Measurements from ENCODE around the gene SLC26A1. TPM values are rescaled to one million over a fixed set of nuclear protein-coding genes. Genes with fewer than 3 reads are reported as not detected.

SLC26A1 gene
- total RNA-seq, 2 donors from 2014 or later = 0.27 to 0.34 TPM

DNA sequence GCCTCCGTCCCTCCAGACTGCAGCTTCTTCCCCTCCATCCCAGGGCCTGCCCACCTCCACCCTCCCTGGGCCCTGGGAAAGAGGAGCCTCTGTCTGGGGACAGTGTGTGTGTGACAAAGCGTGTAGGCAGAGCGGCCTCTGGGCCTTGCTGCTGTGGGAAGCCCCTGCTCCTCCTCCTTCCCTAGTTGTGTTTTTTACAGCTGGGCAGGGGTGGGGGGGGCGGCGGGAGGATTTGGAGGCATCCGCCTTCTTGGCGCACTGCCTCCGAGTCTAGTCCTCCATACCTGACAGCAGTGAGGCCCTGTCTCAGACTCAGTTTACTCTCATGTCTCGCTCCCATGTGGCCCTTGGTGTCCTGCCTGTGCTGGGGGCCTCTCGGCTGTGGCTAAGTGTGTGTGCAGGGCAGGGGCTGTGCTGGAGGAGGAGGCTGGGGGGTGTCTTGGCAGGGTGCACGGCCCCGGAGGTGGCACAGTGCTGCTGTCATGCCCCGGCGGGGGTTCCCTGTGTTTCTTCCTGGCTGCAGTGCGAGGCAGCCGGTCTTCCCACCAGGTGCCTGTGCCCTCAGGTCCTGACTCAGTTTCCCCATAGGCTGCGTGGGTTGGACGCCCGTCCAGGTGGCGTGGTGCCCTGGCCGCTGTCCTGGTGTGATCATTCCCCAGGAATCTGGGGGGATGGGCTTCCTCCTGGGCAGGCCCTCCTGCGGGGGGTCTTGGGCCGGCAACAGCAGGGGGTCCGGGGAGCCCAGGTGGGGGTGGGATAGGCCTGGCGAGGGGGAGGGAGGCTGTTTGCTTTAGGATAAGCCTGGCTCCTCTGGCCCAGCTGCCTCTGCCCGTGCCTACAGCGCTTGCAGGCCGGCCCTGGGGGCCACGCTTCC is 25.2 kb upstream of the SLC26A1 start:
- no peak for TF ChIP-seq POLR2A (IDR thresholded peaks at IDR 0.05)
- no peak for DNase-seq (ENCODE audit: low spot score)
- Histone ChIP-seq H3K36me3 (no peaks in the 10 kb centered on the region), H3K27ac (no peak overlapping the region), H3K4me1 (replicated peaks) (no peaks in the 10 kb centered on the region), H3K9me3 (no peaks in the 10 kb centered on the region), H3K4me3 (no peak overlapping the region), H3K27me3 (replicated peaks; ENCODE audit: insufficient read depth) (no peaks in the 10 kb centered on the region)
- 71% methylated on average over 28 of the region's 29 CpGs for WGBS
- intact Hi-C loops (cut with DNase I) = no loop called here

DNA sequence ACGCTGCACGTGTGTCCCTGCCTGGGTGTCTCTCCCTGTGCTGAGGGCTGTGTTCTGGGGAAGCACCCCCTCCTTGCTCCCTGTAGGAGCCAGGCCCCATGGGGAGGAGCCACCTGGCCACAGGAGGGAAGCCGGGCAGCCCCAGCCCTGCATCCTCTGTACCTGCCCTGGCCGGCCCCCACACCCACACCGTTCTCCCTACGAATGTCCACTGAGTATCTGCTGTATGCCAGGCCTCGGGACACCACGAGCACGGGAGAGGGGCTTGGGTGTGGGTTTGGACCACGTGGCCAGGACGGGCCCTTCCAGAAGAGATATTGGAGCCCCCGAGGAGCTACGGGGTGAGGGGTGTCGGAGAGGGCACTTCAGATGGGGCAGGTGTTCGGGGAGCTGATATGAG is 24.5 kb upstream of the SLC26A1 start:
- TF ChIP-seq, protein P1, sequence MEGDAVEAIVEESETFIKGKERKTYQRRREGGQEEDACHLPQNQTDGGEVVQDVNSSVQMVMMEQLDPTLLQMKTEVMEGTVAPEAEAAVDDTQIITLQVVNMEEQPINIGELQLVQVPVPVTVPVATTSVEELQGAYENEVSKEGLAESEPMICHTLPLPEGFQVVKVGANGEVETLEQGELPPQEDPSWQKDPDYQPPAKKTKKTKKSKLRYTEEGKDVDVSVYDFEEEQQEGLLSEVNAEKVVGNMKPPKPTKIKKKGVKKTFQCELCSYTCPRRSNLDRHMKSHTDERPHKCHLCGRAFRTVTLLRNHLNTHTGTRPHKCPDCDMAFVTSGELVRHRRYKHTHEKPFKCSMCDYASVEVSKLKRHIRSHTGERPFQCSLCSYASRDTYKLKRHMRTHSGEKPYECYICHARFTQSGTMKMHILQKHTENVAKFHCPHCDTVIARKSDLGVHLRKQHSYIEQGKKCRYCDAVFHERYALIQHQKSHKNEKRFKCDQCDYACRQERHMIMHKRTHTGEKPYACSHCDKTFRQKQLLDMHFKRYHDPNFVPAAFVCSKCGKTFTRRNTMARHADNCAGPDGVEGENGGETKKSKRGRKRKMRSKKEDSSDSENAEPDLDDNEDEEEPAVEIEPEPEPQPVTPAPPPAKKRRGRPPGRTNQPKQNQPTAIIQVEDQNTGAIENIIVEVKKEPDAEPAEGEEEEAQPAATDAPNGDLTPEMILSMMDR (IDR thresholded peaks at IDR 0.05) = no peak
- TF ChIP-seq POLR2A (IDR thresholded peaks at IDR 0.05) (no peak), POLR2AphosphoS5 (IDR thresholded peaks at IDR 0.05) (no peak)
- Histone ChIP-seq H3K27ac (no peak overlapping the region), H3K4me3 (no peak overlapping the region), H3K4me1 (replicated peaks) (no peaks in the 10 kb centered on the region), H3K9me3 (no peaks in the 10 kb centered on the region), H3K27me3 (replicated peaks; ENCODE audit: insufficient read depth) (no peaks in the 10 kb centered on the region), H3K36me3 (no peaks in the 10 kb centered on the region)
- WGBS = 79% methylated on average over 14 of the region's 15 CpGs
- intact Hi-C loops (cut with DNase I) = no loop called here
- no peak for DNase-seq (ENCODE audit: low spot score)

DNA sequence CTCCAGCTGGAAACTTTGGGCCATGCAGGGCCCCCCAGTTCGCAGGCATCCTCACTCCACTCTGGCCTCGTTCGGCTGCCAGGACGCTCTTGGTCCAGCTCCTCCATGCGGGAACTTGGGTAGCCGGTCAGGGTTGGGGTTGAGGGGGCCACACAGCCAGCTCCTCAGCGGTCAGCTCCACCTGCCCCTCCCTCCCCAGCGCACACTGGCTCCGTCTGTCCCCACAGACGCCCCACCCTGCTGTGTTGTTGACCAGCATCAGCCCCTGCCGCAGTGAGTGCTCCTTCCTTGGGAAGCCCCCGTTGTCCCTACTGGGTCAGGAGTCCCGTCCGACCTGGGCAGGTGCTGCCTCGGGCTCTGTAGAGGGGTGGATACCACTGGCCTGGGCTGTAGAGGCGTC is 24.0 kb upstream of the SLC26A1 start:
- intact Hi-C loops (cut with DNase I) = no loop called here
- DNase-seq (ENCODE audit: low spot score) = no peak
- 95% methylated on average over 11 of the region's 16 CpGs for WGBS
- Histone ChIP-seq H3K9me3 (no peaks in the 10 kb centered on the region), H3K27me3 (replicated peaks; ENCODE audit: insufficient read depth) (no peaks in the 10 kb centered on the region), H3K4me3 (no peak overlapping the region), H3K36me3 (no peaks in the 10 kb centered on the region), H3K4me1 (replicated peaks) (no peaks in the 10 kb centered on the region), H3K27ac (no peak overlapping the region)
- TF ChIP-seq POLR2AphosphoS5 (IDR thresholded peaks at IDR 0.05) (no peak), POLR2A (IDR thresholded peaks at IDR 0.05) (no peak)
- TF ChIP-seq, protein P1 (IDR thresholded peaks at IDR 0.05) = no peak

DNA sequence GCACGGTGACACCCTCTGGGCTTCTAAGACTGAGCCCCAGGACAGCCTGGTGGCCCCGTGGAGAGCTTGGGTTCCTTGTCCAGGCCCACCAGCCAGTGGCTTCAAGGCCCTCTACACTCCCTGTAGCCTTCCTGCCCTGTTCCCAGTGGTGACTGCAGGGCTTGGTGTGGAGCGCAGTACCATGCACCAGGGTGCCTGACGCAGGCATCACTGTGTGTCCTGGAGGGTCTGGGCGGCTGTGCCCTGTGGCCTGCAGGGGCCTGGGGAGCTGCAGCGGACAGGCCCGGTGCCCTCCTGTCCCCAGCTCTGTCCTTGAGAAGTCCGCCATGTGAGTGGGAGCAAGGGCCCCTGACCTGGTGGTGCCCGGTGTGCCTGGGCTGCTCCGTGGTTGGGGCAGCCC is 22.5 kb upstream of the SLC26A1 start:
- Histone ChIP-seq H3K4me3 (no peak overlapping the region), H3K27ac (no peak overlapping the region), H3K9me3 (no peaks in the 10 kb centered on the region), H3K36me3 (no peaks in the 10 kb centered on the region), H3K4me1 (replicated peaks) (peaks cover under 1% of the 10 kb centered on the region), H3K27me3 (replicated peaks; ENCODE audit: insufficient read depth) (no peaks in the 10 kb centered on the region)
- 85% methylated on average over 10 of the region's 10 CpGs for WGBS
- no peak for DNase-seq (ENCODE audit: low spot score)
- TF ChIP-seq POLR2AphosphoS5 (IDR thresholded peaks at IDR 0.05) (no peak), POLR2A (IDR thresholded peaks at IDR 0.05) (no peak)
- TF ChIP-seq, protein P1 (IDR thresholded peaks at IDR 0.05) = no peak
- intact Hi-C loops (cut with DNase I) = no loop called here

DNA sequence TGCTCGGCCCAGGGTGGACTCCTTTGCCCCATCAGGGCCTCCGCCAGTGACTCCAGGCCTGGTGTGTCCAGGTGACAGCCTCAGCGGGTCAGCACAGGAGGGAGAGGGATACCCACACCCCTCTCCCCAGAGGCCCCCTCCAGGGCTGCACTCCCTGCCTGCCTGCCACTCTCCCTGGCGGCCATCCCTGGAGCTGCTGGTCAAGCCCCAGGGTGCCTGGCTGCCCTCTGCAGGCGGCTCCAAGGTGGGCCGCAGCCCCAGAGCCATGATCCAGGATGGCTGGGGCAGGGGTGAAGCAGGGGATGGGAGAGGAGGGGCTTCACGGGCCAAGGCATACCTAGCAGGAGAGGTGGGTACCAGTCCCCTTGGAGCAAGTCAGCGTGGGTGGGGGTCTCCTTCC is 22.0 kb upstream of the SLC26A1 start:
- intact Hi-C loops (cut with DNase I) = no loop called here
- TF ChIP-seq POLR2A (IDR thresholded peaks at IDR 0.05) (no peak), POLR2AphosphoS5 (IDR thresholded peaks at IDR 0.05) (no peak)
- TF ChIP-seq, protein P1 (IDR thresholded peaks at IDR 0.05) = no peak
- H3K9me3 ChIP-seq = no peaks in the 10 kb centered on the region
- H3K27ac ChIP-seq = no peak overlapping the region
- WGBS = 76% methylated on average over 8 of the region's 8 CpGs
- no peaks in the 10 kb centered on the region for H3K36me3 ChIP-seq
- H3K4me3 ChIP-seq = no peak overlapping the region
- DNase-seq (ENCODE audit: low spot score) = no peak
- peaks cover 6% of the 10 kb centered on the region for H3K4me1 ChIP-seq (replicated peaks)
- no peaks in the 10 kb centered on the region for H3K27me3 ChIP-seq (replicated peaks; ENCODE audit: insufficient read depth)
